GM19238 (cell line): ENCODE data around the gene MRPS27.

Experiments used
- DNase-seq: peaks from one replicate; pipeline ENCODE4 v3.0.0; 2011; ENCODE audit warnings: low spot score; ENCODE audit not compliant: insufficient read length

The MRPS27 gene

GRCh38 chr5:72319976-72320752, at the start of gene MRPS27, which contains the start of gene PTCD2:
Gene MRPS27, minus strand, starts transcription at chr5:72320240. Its CDS starts 19 bp downstream, at chr5:72320221.
Gene PTCD2, plus strand, starts transcription at chr5:72320373. Its CDS starts 10 bp downstream, at chr5:72320383.
- peak; percentile 91 for DNase-seq

GRCh38 chr5:72369711-72370110, 49.7 kb upstream of the MRPS27 start:
- no peak for DNase-seq

- DNase-seq = no peak
Measured at GRCh38 chr5:72369301-72369700, 49.3 kb upstream of the MRPS27 start.

- DNase-seq = no peak
Measured at GRCh38 chr5:72368271-72368670, 48.2 kb upstream of the MRPS27 start.

- peak; percentile 23 for DNase-seq
Measured at GRCh38 chr5:72366324-72366976, 46.4 kb upstream of the MRPS27 start.

- no peak for DNase-seq
Measured at GRCh38 chr5:72364951-72365350, 44.9 kb upstream of the MRPS27 start.

- no peak for DNase-seq
Measured at GRCh38 chr5:72364171-72364570, 44.1 kb upstream of the MRPS27 start.

GRCh38 chr5:72363166-72363802, 43.2 kb upstream of the MRPS27 start:
- no peak for DNase-seq

GRCh38 chr5:72359886-72360285, 39.8 kb upstream of the MRPS27 start:
- DNase-seq = no peak

- DNase-seq = no peak
Measured at GRCh38 chr5:72358925-72359324, 38.9 kb upstream of the MRPS27 start.

- no peak for DNase-seq
Measured at GRCh38 chr5:72356361-72356760, 36.3 kb upstream of the MRPS27 start.

GRCh38 chr5:72355706-72356299, 35.8 kb upstream of the MRPS27 start:
- no peak for DNase-seq

GRCh38 chr5:72353046-72353445, 33.0 kb upstream of the MRPS27 start:
- no peak for DNase-seq

GRCh38 chr5:72352616-72353015, 32.6 kb upstream of the MRPS27 start:
- DNase-seq = no peak

- no peak for DNase-seq
Measured at GRCh38 chr5:72351376-72351775, 31.3 kb upstream of the MRPS27 start.

- DNase-seq = no peak
Measured at GRCh38 chr5:72347801-72348308, 27.8 kb upstream of the MRPS27 start.

- DNase-seq = no peak
Measured at GRCh38 chr5:72346398-72346797, 26.4 kb upstream of the MRPS27 start.

GRCh38 chr5:72338689-72339209, 18.7 kb upstream of the MRPS27 start:
- no peak for DNase-seq

GRCh38 chr5:72337159-72337558, 17.1 kb upstream of the MRPS27 start:
- no peak for DNase-seq

- DNase-seq = no peak
Measured at GRCh38 chr5:72330712-72331111, 10.7 kb upstream of the MRPS27 start.

- no peak for DNase-seq
Measured at GRCh38 chr5:72328172-72328571, 8.1 kb upstream of the MRPS27 start.

GRCh38 chr5:72326306-72326649, 6.2 kb upstream of the MRPS27 start:
- no peak for DNase-seq
